WTC11 (cell line): ENCODE results near the gene ZMIZ2. TPM values are rescaled to one million over a fixed set of nuclear protein-coding genes. Genes with fewer than 3 reads are reported as not detected.

Experiments used
- ATAC-seq: fragments of 200-7000 bp; cut with Tn5 transposase; 2 replicates; pipeline ENCODE4 v1.10.0; 2021; ENCODE audit warnings: mild to moderate bottlenecking, moderate library complexity
- CTCF ChIA-PET: fragments of 300-600 bp; sonication (Branson Sonifier 250); formaldehyde crosslinking; loops from one replicate; lab custom pipeline; 2021; ENCODE audit warnings: antibody characterized with exemption; lab: Charles Lee
- POLR2A ChIA-PET: fragments of 350-600 bp; sonication (Branson Sonifier 250); formaldehyde crosslinking; loops from one replicate; lab custom pipeline; 2021; ENCODE audit warnings: antibody characterized with exemption; lab: Charles Lee
- DNase-seq: peaks from one replicate; pipeline ENCODE4 v3.0.0; 2021; ENCODE audit warnings: low spot score
- H3K27ac Mint-ChIP-seq: 2 replicates; pipeline ENCODE4 v1.8.0; 2021; ENCODE audit warnings: mixed read lengths
- H3K27me3 Mint-ChIP-seq: 2 replicates; pipeline ENCODE4 v1.8.0; 2021; ENCODE audit warnings: low read depth, mild to moderate bottlenecking, moderate library complexity, mixed read lengths
- H3K36me3 Mint-ChIP-seq: 2 replicates; pipeline ENCODE4 v1.8.0; 2021; ENCODE audit warnings: mixed read lengths
- H3K4me1 Mint-ChIP-seq: 2 replicates; pipeline ENCODE4 v1.8.0; 2022; ENCODE audit warnings: mixed read lengths
- H3K4me3 Mint-ChIP-seq: 2 replicates; pipeline ENCODE4 v1.8.0; 2021; ENCODE audit warnings: mild to moderate bottlenecking, moderate library complexity, mixed read lengths
- H3K9me3 Mint-ChIP-seq: 2 replicates; pipeline ENCODE4 v1.8.0; 2021; ENCODE audit warnings: mixed read lengths
- AR ChIP-seq: fragments of 250-450 bp; sonication (Bioruptor Pico); IDR thresholded peaks from 2 replicates; pipeline ENCODE4 v1.9.0; 2021; ENCODE audit warnings: mild to moderate bottlenecking
- CREB1 ChIP-seq: sonication (generic); formaldehyde crosslinking; IDR thresholded peaks from 2 replicates; pipeline ENCODE4 v1.8.0; 2023; ENCODE audit warnings: mild to moderate bottlenecking, missing genetic modification reagents
- EMX1 ChIP-seq: fragments of 250-450 bp; sonication (Bioruptor Pico); IDR thresholded peaks from 2 replicates; pipeline ENCODE4 v1.8.0; 2021; ENCODE audit warnings: mild to moderate bottlenecking
- ERG ChIP-seq: fragments of 250-450 bp; sonication (Bioruptor Pico); IDR thresholded peaks from 2 replicates; pipeline ENCODE4 v1.8.0; 2021; ENCODE audit warnings: mild to moderate bottlenecking
- FOXP1 ChIP-seq: sonication (generic); formaldehyde crosslinking; IDR thresholded peaks from 2 replicates; pipeline ENCODE4 v1.8.0; 2022; ENCODE audit warnings: missing genetic modification reagents, mild to moderate bottlenecking, moderate library complexity, borderline replicate concordance
- FOXP4 ChIP-seq: sonication (generic); formaldehyde crosslinking; IDR thresholded peaks from 2 replicates; pipeline ENCODE4 v1.8.0; 2022; ENCODE audit warnings: mild to moderate bottlenecking, missing genetic modification reagents
- JUN ChIP-seq: sonication (generic); formaldehyde crosslinking; IDR thresholded peaks from 2 replicates; pipeline ENCODE4 v1.8.0; 2023; ENCODE audit warnings: mild to moderate bottlenecking, missing genetic modification reagents
- MAX ChIP-seq: sonication (generic); formaldehyde crosslinking; IDR thresholded peaks from 2 replicates; pipeline ENCODE4 v1.8.0; 2022; ENCODE audit warnings: mild to moderate bottlenecking, missing genetic modification reagents
- PRRX2 ChIP-seq: fragments of 250-450 bp; sonication (Bioruptor Pico); IDR thresholded peaks from 2 replicates; pipeline ENCODE4 v1.8.0; 2021; ENCODE audit warnings: mild to moderate bottlenecking
- ZBTB21 ChIP-seq: sonication (generic); formaldehyde crosslinking; IDR thresholded peaks from 2 replicates; pipeline ENCODE4 v1.8.1; 2023; ENCODE audit warnings: mild to moderate bottlenecking, missing genetic modification reagents, borderline replicate concordance
- ZNF232 ChIP-seq: sonication (generic); formaldehyde crosslinking; IDR thresholded peaks from 2 replicates; pipeline ENCODE4 v1.8.0; 2022; ENCODE audit warnings: mild to moderate bottlenecking, missing genetic modification reagents
- ZNF671 ChIP-seq: fragments of 250-450 bp; sonication (Bioruptor Pico); IDR thresholded peaks from 2 replicates; pipeline ENCODE4 v1.8.0; 2021; ENCODE audit warnings: mild to moderate bottlenecking
- total RNA-seq: library from RNA; stranded (reverse); gene quantifications from 3 replicates; pipeline ENCODE4 v1.2.3, GENCODE V29; 2021
- TF ChIP-seq, protein P1 (sequence below): sonication (generic); formaldehyde crosslinking; IDR thresholded peaks from 2 replicates; pipeline ENCODE4 v1.8.0; 2023; ENCODE audit warnings: mild to moderate bottlenecking, missing genetic modification reagents
- TF ChIP-seq, protein P2 (sequence below): sonication (generic); formaldehyde crosslinking; IDR thresholded peaks from 2 replicates; pipeline ENCODE4 v1.8.0; 2023; ENCODE audit warnings: missing genetic modification reagents, mild to moderate bottlenecking, borderline replicate concordance
- TF ChIP-seq, protein P3 (sequence below): sonication (generic); formaldehyde crosslinking; IDR thresholded peaks from 2 replicates; pipeline ENCODE4 v1.8.0; 2022; ENCODE audit warnings: mild to moderate bottlenecking, missing genetic modification reagents

Gene ZMIZ2
- total RNA-seq, 1 experiment from 2014 or later: 102 TPM

DNA sequence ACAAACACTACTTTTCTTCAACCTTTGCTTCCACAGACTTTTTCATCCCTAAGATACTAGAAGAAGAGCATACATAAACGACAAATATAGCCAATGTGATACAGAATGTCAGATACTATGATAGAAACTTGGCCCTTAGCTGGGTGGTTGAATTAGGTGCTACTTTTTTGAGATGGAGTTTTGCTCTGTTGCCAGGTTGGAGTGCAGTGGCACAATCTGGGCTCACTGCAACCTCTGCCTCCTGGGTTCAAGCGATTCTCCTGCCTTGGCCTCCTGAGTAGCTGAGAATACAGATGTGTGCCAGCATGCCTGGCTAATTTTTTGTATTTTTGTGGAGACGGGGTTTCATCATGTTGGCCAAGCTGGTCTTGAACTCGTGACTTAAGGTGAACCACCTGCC is 51.3 kb downstream of the ZMIZ2 start:
- Mint-ChIP-seq H3K27me3 (no peaks in the 10 kb centered on the region), H3K9me3 (no peaks in the 10 kb centered on the region), H3K4me3 (peak overlapping the region; percentile 18; the same call in 1 of the 2 replicates), H3K4me1 (peaks cover 18% of the 10 kb centered on the region), H3K36me3 (peaks cover 62% of the 10 kb centered on the region), H3K27ac (peak overlapping the region; percentile 39)
- CTCF ChIA-PET: interaction anchor here (1.3 kb wide), 1 partner anchor 451 kb away, joined by 4 read pairs; no protein-coding TSS in a partner anchor
- POLR2A ChIA-PET: no interaction called here
- no peak for TF ChIP-seq ZNF232
- no peak for TF ChIP-seq CREB1
- TF ChIP-seq, protein P1, sequence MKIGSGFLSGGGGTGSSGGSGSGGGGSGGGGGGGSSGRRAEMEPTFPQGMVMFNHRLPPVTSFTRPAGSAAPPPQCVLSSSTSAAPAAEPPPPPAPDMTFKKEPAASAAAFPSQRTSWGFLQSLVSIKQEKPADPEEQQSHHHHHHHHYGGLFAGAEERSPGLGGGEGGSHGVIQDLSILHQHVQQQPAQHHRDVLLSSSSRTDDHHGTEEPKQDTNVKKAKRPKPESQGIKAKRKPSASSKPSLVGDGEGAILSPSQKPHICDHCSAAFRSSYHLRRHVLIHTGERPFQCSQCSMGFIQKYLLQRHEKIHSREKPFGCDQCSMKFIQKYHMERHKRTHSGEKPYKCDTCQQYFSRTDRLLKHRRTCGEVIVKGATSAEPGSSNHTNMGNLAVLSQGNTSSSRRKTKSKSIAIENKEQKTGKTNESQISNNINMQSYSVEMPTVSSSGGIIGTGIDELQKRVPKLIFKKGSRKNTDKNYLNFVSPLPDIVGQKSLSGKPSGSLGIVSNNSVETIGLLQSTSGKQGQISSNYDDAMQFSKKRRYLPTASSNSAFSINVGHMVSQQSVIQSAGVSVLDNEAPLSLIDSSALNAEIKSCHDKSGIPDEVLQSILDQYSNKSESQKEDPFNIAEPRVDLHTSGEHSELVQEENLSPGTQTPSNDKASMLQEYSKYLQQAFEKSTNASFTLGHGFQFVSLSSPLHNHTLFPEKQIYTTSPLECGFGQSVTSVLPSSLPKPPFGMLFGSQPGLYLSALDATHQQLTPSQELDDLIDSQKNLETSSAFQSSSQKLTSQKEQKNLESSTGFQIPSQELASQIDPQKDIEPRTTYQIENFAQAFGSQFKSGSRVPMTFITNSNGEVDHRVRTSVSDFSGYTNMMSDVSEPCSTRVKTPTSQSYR (CRISPR knock-in tag): no peak
- no peak for TF ChIP-seq FOXP1 (CRISPR knock-in tag)
- no peak for TF ChIP-seq ZBTB21
- TF ChIP-seq, protein P2, sequence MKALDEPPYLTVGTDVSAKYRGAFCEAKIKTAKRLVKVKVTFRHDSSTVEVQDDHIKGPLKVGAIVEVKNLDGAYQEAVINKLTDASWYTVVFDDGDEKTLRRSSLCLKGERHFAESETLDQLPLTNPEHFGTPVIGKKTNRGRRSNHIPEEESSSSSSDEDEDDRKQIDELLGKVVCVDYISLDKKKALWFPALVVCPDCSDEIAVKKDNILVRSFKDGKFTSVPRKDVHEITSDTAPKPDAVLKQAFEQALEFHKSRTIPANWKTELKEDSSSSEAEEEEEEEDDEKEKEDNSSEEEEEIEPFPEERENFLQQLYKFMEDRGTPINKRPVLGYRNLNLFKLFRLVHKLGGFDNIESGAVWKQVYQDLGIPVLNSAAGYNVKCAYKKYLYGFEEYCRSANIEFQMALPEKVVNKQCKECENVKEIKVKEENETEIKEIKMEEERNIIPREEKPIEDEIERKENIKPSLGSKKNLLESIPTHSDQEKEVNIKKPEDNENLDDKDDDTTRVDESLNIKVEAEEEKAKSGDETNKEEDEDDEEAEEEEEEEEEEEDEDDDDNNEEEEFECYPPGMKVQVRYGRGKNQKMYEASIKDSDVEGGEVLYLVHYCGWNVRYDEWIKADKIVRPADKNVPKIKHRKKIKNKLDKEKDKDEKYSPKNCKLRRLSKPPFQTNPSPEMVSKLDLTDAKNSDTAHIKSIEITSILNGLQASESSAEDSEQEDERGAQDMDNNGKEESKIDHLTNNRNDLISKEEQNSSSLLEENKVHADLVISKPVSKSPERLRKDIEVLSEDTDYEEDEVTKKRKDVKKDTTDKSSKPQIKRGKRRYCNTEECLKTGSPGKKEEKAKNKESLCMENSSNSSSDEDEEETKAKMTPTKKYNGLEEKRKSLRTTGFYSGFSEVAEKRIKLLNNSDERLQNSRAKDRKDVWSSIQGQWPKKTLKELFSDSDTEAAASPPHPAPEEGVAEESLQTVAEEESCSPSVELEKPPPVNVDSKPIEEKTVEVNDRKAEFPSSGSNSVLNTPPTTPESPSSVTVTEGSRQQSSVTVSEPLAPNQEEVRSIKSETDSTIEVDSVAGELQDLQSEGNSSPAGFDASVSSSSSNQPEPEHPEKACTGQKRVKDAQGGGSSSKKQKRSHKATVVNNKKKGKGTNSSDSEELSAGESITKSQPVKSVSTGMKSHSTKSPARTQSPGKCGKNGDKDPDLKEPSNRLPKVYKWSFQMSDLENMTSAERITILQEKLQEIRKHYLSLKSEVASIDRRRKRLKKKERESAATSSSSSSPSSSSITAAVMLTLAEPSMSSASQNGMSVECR (CRISPR knock-in tag): no peak
- TF ChIP-seq FOXP4: no peak
- TF ChIP-seq MAX (CRISPR knock-in tag): no peak
- ATAC-seq (no peak), DNase-seq (no peak)

- no peak overlapping the region for H3K4me3 Mint-ChIP-seq
- no peaks in the 10 kb centered on the region for H3K27me3 Mint-ChIP-seq
- POLR2A ChIA-PET: interaction anchor here (1.0 kb wide), 1 partner anchor 195 kb away, joined by 3 read pairs; the partner anchor contains the start of gene OGDH
- ATAC-seq (no peak), DNase-seq (no peak)
- H3K4me1 Mint-ChIP-seq: peaks cover 18% of the 10 kb centered on the region
- TF ChIP-seq, protein P3, sequence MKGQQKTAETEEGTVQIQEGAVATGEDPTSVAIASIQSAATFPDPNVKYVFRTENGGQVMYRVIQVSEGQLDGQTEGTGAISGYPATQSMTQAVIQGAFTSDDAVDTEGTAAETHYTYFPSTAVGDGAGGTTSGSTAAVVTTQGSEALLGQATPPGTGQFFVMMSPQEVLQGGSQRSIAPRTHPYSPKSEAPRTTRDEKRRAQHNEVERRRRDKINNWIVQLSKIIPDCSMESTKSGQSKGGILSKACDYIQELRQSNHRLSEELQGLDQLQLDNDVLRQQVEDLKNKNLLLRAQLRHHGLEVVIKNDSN (CRISPR knock-in tag): no peak
- peak; percentile 45; the same call in 1 of the 2 replicates for TF ChIP-seq AR (CRISPR knock-in tag)
- 0 out of 2 replicates have a peak, but pooled peaks have one; percentile 49 for TF ChIP-seq ERG
- peak; percentile 82; the same call in 1 of the 2 replicates for TF ChIP-seq PRRX2
- TF ChIP-seq EMX1 (CRISPR knock-in tag): peak; percentile 35; the same call in 1 of the 2 replicates
- peak; percentile 69 for TF ChIP-seq ZNF671 (CRISPR knock-in tag)
- no peak for TF ChIP-seq JUN (CRISPR knock-in tag)
- H3K27ac Mint-ChIP-seq: peak overlapping the region; percentile 96
- H3K36me3 Mint-ChIP-seq: peaks cover 62% of the 10 kb centered on the region
- CTCF ChIA-PET: no interaction called here
- H3K9me3 Mint-ChIP-seq: no peaks in the 10 kb centered on the region
Measured at GRCh38 chr7:44801890-44802289, 53.2 kb downstream of the ZMIZ2 start.
